GM21360 (cell line): ENCODE measurements around the gene RAB11B.
"Not testable (repeated sequence)": the region's sequence is repeated elsewhere in the genome, so short reads cannot be mapped to it uniquely, and the experiment has no call there.

ENCODE experiments used
- ATAC-seq: cut with Tn5 transposase; IDR thresholded peaks from one replicate; pipeline ENCODE4 v1.9.1; 2021; ENCODE audit warnings: mild to moderate bottlenecking, moderate library complexity; ENCODE audit not compliant: unreplicated experiment

Gene RAB11B

DNA sequence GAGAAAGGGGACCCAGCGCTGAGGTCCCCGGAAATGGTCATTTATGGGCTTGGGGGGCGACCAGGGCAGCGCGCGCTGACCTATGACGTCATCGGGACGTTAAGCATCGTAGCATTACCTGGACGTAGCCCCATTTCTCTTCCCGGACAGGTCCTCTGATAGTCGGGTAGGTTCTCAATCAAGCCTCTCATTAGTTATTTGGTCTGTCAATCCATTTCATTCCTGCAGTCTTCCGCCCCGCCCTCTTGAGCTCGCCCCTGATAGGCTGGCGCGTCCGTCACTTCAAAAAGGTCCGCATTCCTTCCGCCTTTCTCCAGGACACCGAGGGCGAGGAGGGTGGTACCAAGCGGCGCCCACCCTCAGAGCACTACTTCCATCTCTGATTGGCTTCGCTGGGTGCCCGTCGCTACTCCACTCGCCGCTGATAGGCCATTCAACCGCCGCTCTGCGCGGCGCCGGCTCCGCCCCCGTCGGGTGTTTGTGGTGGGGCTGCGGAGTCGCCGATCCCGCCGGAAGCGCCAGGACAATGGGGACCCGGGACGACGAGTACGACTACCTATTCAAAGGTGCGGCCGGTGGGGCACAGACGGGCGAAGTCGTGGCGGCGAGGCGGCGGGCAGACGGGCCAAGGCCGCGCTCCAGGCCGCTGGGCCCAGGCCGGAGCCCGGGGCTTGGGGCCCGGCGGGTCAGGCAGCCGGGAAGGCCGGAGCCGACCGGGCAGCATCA is at the start of gene RAB11B:
TSS of gene RAB11B (plus strand) at position 470 of the 726 bp plus-strand sequence. CDS start at position 527, 57 bp downstream.
- ATAC-seq, result peak; percentile 88

GRCh38 chr19:8341504-8341903 is 48.7 kb upstream of the RAB11B start:
- ATAC-seq, result not testable (repeated sequence)

- ATAC-seq, result peak; percentile 9
Measured at GRCh38 chr19:8342316-8342683, 47.9 kb upstream of the RAB11B start.

- peak; percentile 89 for ATAC-seq
Measured at GRCh38 chr19:8342684-8343482, 47.3 kb upstream of the RAB11B start, which contains the start of gene KANK3. TSS of gene KANK3 (minus strand) at chr19:8343262. CDS start at chr19:8337828, 5,434 bp downstream.

DNA sequence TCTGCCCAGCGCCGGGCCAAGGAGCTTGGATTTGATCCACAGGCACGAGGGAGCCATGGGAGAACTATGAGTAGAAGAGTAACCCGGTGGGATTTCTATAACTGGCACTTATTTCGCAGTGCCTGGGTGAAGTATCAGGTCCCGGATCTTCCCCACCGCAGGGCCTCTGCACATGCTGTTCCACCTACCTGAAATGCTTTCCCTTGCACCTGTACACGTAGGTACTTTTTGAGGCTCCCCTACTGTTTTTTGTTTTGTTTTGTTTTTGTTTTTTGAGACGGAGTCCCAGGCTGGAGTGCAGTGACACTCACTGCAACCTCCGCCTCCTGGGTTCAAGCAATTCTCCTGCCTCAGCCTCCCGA is 46.7 kb upstream of the RAB11B start:
- ATAC-seq, result no peak

DNA sequence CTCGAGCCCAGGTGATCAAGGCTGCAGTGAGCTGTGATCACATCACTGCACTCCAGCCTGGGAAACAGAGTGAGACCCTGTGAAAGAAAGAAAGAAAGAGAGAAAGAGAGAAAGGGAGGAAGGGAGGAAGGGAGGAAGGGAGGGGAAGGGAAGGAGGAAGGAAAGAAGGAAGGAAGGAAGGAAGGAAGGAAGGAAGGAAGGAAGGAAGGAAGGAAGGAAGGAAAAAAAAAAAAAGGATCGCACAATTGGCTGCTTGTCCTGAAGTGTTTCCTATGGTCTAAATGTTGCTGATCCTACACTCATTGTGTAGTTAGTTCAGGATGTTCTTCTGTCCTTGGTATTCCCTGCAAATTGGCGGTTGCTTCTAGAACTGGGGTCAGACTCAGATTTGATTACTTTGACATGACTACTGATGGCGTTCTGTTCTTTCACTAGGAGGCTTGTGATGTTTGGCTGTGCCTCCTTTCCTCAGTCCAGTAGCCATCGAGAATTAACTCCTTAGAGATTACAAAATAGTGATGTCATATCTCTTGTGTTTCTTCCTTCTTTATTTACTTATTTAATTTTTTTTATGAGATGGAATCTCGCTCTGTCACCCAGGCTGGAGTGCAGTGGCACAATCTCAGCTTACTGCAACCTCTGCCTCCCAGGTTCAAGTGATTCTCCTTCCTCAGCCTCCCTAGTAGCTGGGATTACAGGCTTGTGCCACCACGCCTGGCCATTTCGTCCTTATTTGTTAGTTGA is 40.4 kb upstream of the RAB11B start:
- ATAC-seq, result not testable (repeated sequence)

DNA sequence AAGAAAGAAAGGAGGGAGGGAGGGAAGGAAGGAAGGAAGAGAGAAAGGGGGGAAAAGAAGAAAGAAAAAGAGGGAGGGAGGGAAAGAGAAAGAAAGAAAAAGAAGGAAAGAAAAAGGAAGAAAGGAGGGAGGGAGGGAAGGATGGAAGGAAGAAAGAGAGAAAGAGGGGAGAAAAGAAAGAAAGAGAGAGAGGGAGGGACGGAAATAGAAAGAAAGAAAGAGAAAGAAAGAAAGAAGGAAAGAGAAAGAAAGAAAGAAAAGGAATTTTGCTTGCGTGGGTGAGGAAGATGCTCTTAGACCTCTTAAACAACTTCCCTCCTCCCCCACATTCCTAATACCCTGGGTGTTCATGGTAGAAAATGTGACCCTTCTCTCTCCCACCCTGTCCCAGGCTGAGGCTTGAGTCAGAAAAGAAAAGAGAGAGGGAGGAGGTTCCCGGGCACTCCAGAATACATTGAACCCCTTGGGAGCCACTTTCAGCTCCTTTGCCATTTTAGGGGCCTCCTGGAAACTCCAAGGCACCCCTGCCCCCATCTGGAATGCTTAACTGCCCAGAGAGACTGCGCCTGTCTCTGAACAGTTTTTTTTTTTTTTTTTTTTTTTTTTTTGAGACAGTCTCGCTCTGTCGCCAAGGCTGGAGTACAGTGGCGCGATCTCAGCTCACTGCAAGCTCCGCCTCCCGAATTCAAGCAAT is 37.9 kb upstream of the RAB11B start:
- no peak for ATAC-seq

DNA sequence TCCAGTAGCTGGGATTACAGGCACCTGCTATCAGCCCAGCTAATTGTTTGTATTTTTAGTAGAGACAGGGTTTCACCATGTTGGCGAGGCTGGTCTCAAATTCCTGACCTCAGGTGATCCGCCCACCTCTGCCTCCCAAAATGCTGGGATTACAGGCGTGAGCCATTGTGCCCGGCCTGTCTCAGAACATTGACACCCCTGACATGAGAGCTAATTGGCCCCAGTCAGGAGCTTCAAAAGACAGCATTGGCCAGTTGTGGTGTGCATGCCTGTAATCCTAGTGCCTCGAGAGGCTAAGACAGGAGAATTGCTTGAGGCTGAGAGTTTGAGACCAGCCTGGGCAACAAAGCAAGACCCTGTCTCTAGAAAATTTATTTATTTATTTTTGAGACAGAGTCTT is 37.3 kb upstream of the RAB11B start:
- not testable (repeated sequence) for ATAC-seq

DNA sequence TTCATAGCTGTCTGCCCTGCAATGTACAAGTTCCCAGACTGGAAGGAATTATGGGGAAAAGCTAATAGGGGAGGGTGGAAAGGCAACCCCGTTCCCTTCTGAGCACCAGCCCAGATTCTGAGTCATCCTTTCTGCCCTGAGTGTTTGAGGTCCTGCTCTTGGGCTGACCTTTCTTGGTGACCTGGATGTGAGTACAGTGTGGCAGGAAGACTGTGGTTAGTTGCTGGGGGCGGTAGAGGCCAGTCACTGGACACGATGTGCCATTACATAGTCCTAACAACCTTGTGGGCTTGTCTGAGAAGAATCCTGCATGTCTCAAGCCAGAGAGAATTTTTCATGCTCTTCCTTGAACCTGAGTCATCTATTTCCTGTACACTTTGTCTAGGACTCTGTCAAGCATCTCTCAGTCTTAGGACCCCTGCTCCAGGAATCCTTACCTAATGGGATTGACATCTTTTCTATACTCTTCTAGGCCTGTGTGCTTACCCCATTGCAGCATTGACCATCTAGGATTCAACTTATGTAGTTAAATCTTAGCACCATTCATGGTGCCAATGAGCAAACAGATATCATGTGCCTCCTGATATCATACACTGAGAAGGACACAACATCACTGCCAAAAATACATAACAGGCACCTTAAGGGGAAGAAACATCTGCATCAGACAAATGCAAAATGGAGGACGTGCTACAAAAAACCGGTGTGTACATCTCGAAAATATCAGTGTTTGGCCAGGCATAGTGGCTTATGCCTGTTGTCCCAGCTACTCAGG is 34.3 kb upstream of the RAB11B start:
- ATAC-seq, result no peak

- no peak for ATAC-seq
Measured at GRCh38 chr19:8357007-8357521, 33.1 kb upstream of the RAB11B start.

- ATAC-seq, result no peak
Measured at GRCh38 chr19:8358948-8359347, 31.2 kb upstream of the RAB11B start.

DNA sequence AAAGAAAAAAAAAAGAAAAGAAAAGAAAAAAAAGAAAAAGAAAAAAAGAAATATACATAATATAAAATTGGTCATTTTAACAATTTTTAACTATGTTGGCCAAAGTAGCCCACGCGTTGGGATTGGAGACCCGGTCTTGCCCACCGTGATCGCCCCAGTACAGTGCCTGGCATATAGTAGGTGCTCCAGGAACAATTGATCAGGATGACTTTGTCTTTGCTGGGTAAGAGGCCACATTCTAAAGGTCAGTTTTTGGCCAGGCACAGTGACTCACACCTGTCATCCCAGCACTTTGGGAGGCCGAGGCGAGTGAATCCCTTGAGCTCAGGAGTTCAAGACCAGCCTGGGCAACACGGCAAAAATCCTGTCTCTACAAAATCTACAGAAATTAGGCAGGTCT is 30.0 kb upstream of the RAB11B start:
- no peak for ATAC-seq

- no peak for ATAC-seq
Measured at GRCh38 chr19:8361921-8362793, 28.0 kb upstream of the RAB11B start.

DNA sequence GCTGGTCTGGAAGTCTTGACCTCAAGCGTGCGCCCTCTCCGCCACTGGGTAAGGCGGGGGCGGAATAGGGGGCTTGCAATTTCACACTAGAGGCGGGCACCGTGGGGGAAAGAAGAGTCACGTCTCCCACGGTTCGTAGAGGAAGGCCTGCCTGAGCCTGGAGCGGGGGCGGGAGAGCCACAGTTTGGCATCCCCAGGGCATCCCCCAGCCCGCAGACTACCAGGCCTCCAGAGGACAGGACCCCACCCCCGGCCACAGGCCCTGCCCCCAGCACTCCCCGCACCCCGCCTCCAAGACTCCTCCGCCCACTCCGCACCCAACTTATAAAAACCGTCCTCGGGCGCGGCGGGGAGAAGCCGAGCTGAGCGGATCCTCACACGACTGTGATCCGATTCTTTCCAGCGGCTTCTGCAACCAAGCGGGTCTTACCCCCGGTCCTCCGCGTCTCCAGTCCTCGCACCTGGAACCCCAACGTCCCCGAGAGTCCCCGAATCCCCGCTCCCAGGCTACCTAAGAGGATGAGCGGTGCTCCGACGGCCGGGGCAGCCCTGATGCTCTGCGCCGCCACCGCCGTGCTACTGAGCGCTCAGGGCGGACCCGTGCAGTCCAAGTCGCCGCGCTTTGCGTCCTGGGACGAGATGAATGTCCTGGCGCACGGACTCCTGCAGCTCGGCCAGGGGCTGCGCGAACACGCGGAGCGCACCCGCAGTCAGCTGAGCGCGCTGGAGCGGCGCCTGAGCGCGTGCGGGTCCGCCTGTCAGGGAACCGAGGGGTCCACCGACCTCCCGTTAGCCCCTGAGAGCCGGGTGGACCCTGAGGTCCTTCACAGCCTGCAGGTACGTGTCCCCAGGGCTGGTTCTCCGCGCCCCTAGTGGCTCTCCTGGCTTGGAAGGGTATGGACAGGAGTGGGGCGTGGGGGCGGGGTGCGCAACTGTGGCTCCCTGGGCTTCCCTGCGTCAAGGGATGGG is 26.1 kb upstream of the RAB11B start, which contains the start of gene ANGPTL4:
TSS of gene ANGPTL4 (plus strand) at position 353 of the 969 bp plus-strand sequence. CDS start at position 520, 167 bp downstream.
- ATAC-seq, result no peak

DNA sequence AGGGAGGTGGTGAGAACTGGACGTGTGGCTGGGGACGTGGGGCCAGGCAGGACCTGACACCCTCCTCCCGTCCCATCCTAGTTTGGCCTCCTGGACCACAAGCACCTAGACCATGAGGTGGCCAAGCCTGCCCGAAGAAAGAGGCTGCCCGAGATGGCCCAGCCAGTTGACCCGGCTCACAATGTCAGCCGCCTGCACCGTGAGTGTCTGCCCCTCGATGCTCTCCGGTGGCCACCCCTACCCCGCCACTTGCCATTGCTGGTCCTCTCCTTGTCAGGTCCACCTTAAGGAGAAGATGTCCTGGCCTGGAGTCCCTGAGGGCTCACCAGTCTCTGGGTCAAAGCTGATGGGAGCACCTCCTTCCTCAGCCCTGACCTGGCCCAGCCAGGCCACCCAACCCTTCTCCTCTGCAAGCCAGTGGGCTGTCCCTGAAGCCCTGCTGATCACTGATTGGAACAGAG is 24.0 kb upstream of the RAB11B start:
- no peak for ATAC-seq

- no peak for ATAC-seq
Measured at GRCh38 chr19:8366961-8367326, 23.2 kb upstream of the RAB11B start.

- ATAC-seq, result no peak
Measured at GRCh38 chr19:8367327-8368001, 22.7 kb upstream of the RAB11B start.
